Measurements from ENCODE around the gene FOXO1.

GRCh38 chr13:40604135-40604534 lies 62.3 kb downstream of the FOXO1 start:
- TF ChIP-seq CTCF (conservative IDR thresholded peaks at IDR 0.05), result no peak
- TF ChIP-seq EZH2 (IDR thresholded peaks at IDR 0.05; ENCODE audit: low read depth), result no peak
